Hematopoietic multipotent progenitor cell treated with erythropoietin and hydrocortisone succinate and interleukin-3 and kit ligand, for 4 days (in vitro differentiated cells): ENCODE results near the gene TUSC2.

Experiments used
- DNase-seq: peaks from one replicate; pipeline ENCODE4 v3.0.0-alpha.2; 2015

TUSC2 gene

GRCh38 chr3:50327943-50328691 is at the start of gene TUSC2:
Gene TUSC2, minus strand, starts transcription at chr3:50328223. Its CDS starts 124 bp downstream, at chr3:50328099.
- peak; percentile 99 for DNase-seq

DNA sequence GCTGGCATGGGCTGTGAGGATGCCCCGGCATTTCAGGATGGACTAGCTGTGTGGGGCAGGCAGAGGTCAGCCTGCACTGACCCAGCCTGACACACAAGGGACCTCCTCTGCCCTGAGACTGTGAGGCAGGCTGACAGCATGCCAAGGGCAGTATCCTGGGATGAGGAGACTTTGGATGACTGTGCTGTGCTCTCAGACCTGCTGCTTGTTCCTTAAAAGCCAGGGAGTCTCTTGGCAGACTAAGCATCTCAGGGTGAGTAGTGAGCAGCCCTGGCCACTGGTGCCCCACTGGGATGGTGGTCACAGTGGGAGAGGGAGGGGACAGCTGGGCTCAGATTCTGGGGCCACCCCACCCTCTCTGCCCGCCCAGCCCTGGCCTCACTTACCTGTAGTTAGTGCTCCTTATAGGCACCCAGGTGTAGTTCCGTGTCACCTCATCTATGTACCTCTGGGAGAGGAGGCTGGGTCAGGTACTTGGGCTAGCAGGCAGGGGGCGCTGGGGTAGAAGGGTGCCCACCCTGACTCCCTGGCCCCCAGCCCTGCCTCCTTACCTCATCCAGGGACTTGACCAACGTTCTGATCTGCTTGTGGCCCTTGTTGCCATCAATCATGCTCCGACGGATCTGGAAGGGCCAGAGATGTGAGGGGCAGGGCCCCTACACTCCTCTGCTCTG is 47.4 kb upstream of the TUSC2 start:
- DNase-seq, result no peak

DNA sequence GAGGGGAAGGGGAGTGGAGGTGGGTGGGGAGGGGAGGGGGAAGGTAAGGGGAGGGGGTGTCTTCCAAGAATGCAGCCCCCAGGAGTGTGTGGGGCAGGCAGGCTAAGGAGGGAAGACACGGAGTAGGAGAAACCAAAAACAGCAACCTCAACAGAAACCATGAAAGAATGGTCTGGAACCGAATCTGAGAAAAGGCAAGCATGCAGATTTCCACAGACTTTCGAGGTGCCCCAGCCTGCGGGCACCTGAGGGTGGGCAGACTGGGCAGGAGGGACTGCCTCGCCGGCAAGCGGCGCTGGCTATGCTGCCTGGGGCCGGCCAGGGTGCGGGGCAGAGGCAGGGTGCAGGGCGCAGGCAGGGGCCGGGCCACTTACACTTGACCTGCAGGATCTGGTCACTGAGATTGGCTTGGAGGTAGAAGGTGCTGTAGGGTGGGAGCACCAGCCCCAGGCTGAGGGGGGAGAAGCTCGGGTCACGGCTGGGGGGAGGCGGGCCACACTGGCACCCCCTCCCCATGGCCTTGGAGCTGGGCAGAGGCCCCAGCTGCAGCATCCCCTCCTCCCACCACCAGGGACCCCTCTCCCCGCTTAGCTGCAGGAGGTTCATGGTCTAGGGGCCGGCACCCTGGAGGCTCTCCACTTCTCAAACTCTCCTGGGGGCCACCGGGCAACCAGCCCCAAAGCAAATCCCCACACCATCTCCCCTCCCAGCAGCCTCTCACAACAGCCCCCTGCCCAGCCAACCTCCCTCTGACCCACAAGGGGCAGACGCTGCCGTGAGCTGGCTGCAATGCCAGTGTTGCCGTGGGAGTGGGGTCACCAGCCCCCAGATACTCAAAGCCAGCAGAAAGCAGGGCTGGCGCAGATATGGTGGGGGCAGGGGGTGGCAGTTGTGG is 46.6 kb upstream of the TUSC2 start:
- DNase-seq, result no peak

DNA sequence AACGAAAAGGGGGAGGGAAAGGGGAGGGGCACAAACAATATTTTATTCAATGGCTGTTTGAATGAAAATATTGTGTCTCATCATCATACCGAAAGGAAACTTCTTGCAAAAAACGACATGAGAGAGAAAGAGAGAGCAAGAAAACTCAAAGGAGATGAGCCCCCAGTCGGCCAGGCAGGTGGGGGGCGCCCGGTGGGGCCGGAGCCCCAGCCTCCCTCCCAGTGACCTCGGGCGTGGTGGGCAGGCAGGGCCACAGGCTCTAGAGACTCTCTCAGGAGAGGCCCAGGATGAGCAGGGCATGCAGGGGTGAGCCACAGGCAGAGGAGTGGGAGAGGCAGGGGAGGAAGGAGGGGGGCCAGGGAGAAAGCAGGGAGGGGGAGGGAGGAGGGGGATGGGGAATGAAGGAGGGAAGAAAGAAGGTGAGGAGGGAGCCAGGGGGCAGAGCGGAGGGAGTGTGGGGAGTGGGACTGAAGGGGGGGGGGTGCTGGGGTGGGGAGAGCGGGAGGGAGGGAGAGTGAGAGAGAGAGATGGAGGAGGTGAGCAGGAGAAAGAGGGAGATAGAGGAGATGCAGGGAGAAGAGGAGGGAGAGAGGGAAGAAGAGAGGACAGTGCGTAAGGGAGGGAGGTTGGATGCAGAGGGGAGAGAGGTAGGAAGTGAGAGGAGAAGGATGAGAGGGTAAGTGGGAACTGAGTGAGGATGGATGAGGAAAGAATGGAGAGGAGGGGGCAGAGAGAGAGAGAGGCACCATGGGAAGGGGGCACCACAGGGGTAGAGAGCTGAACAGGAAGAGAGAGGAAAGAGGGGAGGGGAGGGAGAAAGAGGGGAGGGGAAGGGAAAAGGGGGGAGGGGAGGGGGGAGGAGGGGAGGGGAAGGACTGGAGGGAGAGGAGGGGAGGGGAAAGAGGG is 45.4 kb upstream of the TUSC2 start:
- no peak for DNase-seq

- DNase-seq, result peak; percentile 82
Observed at GRCh38 chr3:50372349-50372748, 44.3 kb upstream of the TUSC2 start.

DNA sequence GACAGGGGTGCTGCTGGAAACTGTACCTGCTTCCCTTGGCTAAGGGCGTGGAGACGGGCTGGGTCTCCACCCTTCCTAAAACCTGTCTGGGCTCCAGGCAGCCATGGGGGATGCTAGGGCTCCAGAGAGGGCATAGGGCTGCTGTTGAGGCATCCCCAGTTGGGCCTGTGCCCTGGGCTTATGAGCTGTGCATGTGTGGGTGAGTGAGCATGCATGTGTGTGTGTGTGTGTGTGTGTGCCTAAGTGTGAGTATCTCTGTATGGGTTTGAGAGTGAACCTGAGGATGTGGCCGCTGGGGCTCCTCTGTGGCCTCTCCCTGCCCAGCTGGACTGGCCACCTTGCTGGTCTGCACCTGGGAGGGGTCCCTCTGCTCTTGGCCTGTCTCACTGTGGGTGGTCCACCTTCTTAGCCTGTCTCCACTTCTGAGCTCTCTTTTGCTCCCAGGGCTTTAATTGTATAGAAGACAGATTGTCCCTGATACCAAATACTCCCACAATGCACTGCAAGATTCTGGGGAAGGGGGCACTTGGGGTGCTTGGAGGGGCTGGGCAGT is 43.2 kb upstream of the TUSC2 start:
- DNase-seq, result no peak

GRCh38 chr3:50370594-50370993 is 42.6 kb upstream of the TUSC2 start:
- peak; percentile 72 for DNase-seq

DNA sequence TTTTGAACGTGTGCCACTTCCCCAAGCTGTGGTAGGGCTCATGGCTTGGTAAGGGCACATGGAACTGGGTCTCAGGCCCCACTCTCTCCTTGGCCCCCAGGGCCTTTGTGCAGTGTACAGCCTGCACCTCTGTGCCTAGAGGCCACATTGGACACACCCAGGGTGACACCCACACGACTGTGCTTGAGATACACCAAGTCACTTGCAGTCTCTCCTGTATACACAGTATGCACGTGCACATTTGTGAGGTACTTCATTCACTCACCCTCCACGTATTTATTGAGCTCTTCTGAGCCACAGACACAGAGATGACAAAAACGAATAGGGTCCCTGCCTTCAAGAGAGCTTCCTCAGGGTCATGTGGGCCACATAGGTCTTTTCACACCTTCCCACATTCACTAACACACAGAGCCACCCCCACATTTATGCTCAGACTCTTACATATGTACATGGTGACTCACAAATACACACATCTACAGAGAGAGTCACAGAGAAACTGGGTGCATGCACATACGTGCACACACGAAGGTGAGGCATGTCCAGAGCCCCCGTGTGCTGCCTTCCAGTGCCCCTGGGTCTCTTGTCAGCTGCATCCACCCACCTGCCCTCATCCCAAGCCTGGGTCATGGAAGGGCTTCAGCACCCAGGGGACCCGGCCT is 41.1 kb upstream of the TUSC2 start:
- no peak for DNase-seq

DNA sequence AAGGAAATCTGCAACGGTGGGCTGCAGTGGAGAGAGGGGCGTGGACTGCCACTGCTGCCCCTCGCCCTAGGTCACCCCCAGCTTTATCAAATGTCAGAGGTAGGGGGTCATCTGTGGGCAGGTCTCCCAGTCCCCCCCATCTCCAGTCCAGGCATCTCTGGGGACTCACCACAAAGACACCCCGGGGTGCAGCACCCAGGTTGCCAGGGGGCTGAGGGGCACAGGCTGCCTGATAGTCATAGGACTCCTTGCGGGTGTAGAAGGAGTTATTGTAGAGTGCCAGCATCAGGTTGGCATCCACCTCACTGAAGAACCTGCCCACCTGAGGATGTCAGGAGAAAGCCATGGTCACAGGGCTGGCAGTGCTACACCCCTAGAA is 37.8 kb upstream of the TUSC2 start:
- no peak for DNase-seq

DNA sequence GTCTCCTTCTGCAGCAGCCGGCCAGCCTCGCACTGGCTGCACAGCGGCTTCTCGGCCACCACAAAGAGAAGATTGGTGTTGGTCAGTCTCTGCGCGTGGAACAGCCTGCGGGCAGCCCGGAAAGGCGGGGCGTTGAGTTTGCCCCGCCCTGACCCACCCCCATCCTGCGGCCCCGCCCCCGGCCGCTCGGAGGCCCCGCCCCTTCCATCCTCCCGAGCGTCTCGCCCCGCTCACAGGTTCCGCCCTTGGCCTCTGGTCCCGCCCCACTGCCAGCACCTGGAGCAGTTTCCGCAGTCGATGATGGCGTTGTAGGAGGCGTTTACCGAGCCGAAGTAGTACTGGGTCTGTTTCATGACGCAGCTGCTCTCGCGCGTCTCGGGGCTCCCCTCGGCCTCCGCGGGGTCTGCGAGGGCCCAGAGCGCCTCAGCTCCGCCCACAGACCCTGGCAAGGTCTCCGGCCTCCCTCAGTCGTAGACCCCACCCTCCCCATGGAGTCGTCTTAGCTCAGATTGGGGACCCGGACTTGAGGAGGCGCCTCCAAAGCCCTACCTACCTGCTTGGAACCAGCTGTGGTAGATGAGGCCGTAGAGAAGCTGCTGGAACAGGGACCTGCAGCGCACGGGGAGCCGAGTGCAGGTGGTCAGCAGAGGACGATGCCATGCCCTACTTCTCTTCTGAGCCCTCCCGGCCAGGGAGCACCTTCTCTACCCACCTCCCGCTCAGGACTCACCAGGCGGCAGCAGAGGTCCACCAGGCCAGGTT is 37.2 kb upstream of the TUSC2 start:
- peak; percentile 91 for DNase-seq

DNA sequence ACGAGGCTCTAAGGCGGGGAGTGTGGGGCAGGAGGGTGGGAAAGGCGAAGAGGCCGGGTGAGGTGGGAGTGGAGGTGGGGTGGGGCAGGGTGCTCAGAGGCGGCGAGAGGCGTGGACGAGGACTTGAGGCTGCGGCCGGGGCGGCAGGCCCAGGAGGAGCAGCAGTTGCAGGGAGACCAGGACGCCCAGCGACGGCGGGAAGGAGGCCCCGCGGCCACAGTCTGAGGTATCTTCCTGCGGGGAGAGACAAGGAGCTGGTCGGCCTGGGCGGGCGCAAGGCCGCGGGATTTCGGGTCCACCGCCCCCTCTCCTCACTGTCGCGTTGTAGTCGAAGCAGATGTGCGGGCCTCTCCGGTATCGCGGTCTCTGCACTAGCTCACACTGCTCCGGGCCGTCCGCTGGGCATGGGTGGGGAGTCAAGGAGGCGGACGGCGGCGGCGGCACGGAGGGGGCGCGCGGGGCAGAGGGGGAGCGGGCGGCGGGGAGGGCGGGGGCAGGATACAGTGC is 36.6 kb upstream of the TUSC2 start:
- DNase-seq, result peak; percentile 45

- DNase-seq, result no peak
Observed at GRCh38 chr3:50359760-50360110, 31.7 kb upstream of the TUSC2 start.

DNA sequence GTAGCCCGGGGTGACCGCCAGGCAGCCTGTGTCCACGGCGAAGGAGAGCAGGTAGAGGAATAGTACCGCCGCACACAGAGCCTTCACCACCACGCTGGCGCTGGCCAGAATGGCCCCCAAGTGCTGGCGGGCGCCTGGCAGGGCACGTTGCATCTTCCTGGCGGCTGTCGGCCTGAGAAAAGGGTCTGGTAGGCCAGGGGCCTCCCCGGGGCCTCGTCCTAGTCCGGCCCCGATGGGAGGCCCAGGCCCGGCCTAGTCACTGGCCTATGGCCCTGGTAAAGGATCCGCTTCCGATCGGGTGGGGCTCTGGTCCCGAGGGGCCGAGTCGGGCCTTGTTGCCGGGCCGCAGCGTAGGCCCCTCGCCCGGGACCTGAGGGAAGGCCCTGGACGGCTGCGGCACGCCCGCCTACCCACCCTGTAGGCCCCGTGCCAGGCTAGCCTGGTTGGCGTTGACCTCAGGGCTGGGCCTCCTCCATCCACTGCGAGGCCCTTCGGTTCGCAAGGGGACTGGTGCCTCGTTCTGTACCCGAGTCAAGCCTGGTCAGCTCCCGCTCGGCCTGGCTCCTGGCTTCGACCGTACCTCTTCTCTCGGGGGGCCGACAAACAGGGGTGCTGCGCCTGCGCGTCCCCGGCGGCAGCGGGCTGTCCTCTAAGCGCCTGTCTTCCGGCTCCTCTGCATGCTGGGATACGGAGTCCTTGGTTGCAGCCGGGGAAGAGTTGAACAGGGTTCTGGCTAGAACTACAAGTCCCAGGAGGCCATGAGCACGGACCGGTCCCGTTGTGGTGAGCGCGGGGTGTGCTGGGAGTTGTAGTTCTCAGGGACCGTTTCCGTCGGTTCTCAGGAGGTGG is 31.1 kb upstream of the TUSC2 start, which contains the start of gene TMEM115:
Gene TMEM115 (minus strand): TSS at position 611 of the 849 bp plus-strand sequence. CDS start 458 bp downstream, at position 153.
- peak; percentile 99 for DNase-seq

GRCh38 chr3:50358355-50358910 is 30.4 kb upstream of the TUSC2 start:
- no peak for DNase-seq

GRCh38 chr3:50357481-50357880 is 29.5 kb upstream of the TUSC2 start:
- DNase-seq, result no peak

- DNase-seq, result peak; percentile 85
Observed at GRCh38 chr3:50356553-50356952, 28.5 kb upstream of the TUSC2 start.

GRCh38 chr3:50355829-50356552 is 28.0 kb upstream of the TUSC2 start:
- DNase-seq, result no peak

DNA sequence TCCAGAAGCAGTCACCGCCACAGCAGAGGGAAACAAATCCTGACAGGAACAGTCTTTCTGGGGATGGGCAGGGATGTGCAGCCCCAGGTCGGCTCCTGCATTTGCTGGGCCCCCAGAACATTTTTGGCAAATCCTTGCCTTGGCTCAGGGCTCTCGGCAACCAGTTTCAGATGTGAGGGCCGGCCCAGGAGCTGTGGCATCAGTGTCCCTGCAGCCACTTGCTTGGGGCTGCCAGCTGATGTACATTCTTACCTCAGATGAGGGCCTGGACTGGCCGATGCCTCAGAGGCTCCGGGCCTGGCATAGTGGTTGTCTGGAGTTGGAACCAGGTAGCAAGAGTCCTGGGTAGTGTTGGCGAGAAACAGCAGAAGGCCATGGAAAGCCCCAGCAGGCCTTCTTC is 26.8 kb upstream of the TUSC2 start:
- no peak for DNase-seq
